GM12878 (cell line): ENCODE results near the gene OTOF. TPM values are rescaled to one million over a fixed set of nuclear protein-coding genes. Genes with fewer than 3 reads are reported as not detected.

Experiments
- ATAC-seq: fragments of 200-7000 bp; cut with Tn5 transposase; 3 replicates; pipeline ENCODE4 v1.9.1; 2020; ENCODE audit warnings: mild to moderate bottlenecking, moderate library complexity
- BruUV-seq: library from RNA; stranded (reverse); fragments of 400-500 nt; replicated peaks from 2 replicates; lab custom pipeline; 2021; lab: Mats Ljungman, UMichigan
- CTCF ChIA-PET: fragments of 300-600 bp; sonication (Branson Sonifier 250); formaldehyde crosslinking; extraction: SDS; loops from one replicate; lab custom pipeline; 2021; ENCODE audit warnings: inconsistent platforms; lab: Yijun Ruan, JAX
- POLR2A ChIA-PET: fragments of 350-600 bp; formaldehyde crosslinking; extraction: SDS; loops from one replicate; lab custom pipeline; 2021; ENCODE audit warnings: inconsistent platforms; lab: Charles Lee
- RAD21 ChIA-PET: fragments of 300-600 bp; sonication (Branson Sonifier 250); formaldehyde crosslinking; loops from one replicate; lab custom pipeline; 2023; ENCODE audit warnings: antibody characterized with exemption; ENCODE audit not compliant: unreplicated experiment; lab: Charles Lee
- SMC1A ChIA-PET: fragments of 300-600 bp; sonication (Branson Sonifier 250); formaldehyde crosslinking; loops from one replicate; lab custom pipeline; 2023; ENCODE audit not compliant: unreplicated experiment, uncharacterized antibody; lab: Charles Lee
- DNase-seq: peaks from one replicate; pipeline ENCODE4 v3.0.0-alpha.2; 2011; ENCODE audit warnings: low read depth, low spot score
- FAIRE-seq: peaks from 3 replicates; lab custom pipeline; 2011; peaks lifted over from hg19 to GRCh38; lab: Jason Lieb, UNC
- H2AFZ ChIP-seq: 2 replicates; pipeline ENCODE4 v1.6.0; 2011; ENCODE audit warnings: low read depth, low read length, control low read depth; ENCODE audit not compliant: control insufficient read depth
- H3K27ac ChIP-seq: 2 replicates; pipeline ENCODE4 v1.5.1; 2011; ENCODE audit warnings: control low read depth; ENCODE audit not compliant: control insufficient read depth, insufficient read depth
- H3K27me3 ChIP-seq, 2 experiments: replicated peaks in 1 of 2; 2 replicates each; pipeline versions ENCODE4 v1.6.0 to v1.6.1; 2011; ENCODE audit warnings: low read length in 1 of 2; ENCODE audit not compliant: control insufficient read depth in 2 of 2, insufficient read depth in 2 of 2
- H3K36me3 ChIP-seq, 2 experiments: 2 replicates each; pipeline ENCODE4 v1.5.1; 2011; ENCODE audit warnings: low read length in 1 of 2; ENCODE audit not compliant: control insufficient read depth in 2 of 2, insufficient read depth in 2 of 2
- H3K4me1 ChIP-seq: 2 replicates; pipeline ENCODE4 v1.6.1; 2011; ENCODE audit warnings: mild to moderate bottlenecking, low read length, moderate library complexity, mixed read lengths; ENCODE audit not compliant: control insufficient read depth, insufficient read depth
- H3K4me2 ChIP-seq: 2 replicates; pipeline ENCODE4 v1.6.0; 2011; ENCODE audit warnings: control low read depth; ENCODE audit not compliant: control insufficient read depth, insufficient read depth
- H3K4me3 ChIP-seq: fragments of 200-600 bp; sonication (generic); 2 replicates; pipeline ENCODE4 v1.5.1; 2016
- H3K79me2 ChIP-seq: 2 replicates; pipeline ENCODE4 v1.6.0; 2011; ENCODE audit warnings: low read length; ENCODE audit not compliant: control insufficient read depth, insufficient read depth
- H3K9ac ChIP-seq: 2 replicates; pipeline ENCODE4 v1.8.0; 2011; ENCODE audit warnings: low read length, control low read depth, mixed read lengths; ENCODE audit not compliant: control insufficient read depth, insufficient read depth
- H3K9me3 ChIP-seq: replicated peaks from 3 replicates; pipeline ENCODE4 v1.5.1; 2011; ENCODE audit warnings: mild to moderate bottlenecking, low read length; ENCODE audit not compliant: control insufficient read depth, insufficient read depth
- H4K20me1 ChIP-seq: 2 replicates; pipeline ENCODE4 v1.6.0; 2011; ENCODE audit not compliant: control insufficient read depth, insufficient read depth
- BHLHE40 ChIP-seq, 2 experiments: fragments of 450-650 bp in 1 of 2; IDR thresholded peaks; 2 replicates each; pipeline ENCODE4 v1.6.1; 2011 to 2017; ENCODE audit warnings: low read depth in 2 of 2, borderline replicate concordance in 1 of 2, improper control_type of control experiment in 1 of 2, low read length in 1 of 2, mild to moderate bottlenecking in 1 of 2
- FOS ChIP-seq: IDR thresholded peaks from 3 replicates; pipeline ENCODE4 v1.6.1; 2011; ENCODE audit warnings: borderline replicate concordance; ENCODE audit not compliant: insufficient read length; ENCODE audit errors: extremely low read depth
- GABPA ChIP-seq: IDR thresholded peaks from 2 replicates; pipeline ENCODE4 v1.6.1; 2014; ENCODE audit warnings: antibody characterized with exemption, low read depth, mild to moderate bottlenecking, inconsistent platforms
- IKZF2 ChIP-seq, 2 experiments: fragments of 450-650 bp; IDR thresholded peaks; 2 replicates each; pipeline ENCODE4 v1.6.1; 2017; ENCODE audit warnings: mild to moderate bottlenecking in 2 of 2, moderate library complexity in 2 of 2
- LARP7 ChIP-seq: fragments of 450-650 bp; IDR thresholded peaks from 2 replicates; pipeline ENCODE4 v1.6.1; 2017; ENCODE audit warnings: mild to moderate bottlenecking
- PAX5 ChIP-seq: IDR thresholded peaks from 2 replicates; pipeline ENCODE4 v1.6.1; 2011; ENCODE audit warnings: low read depth, low read length, borderline replicate concordance
- PML ChIP-seq: IDR thresholded peaks from 2 replicates; pipeline ENCODE4 v1.6.1; 2012; ENCODE audit warnings: low read length, inconsistent platforms
- SREBF2 ChIP-seq: IDR thresholded peaks from 2 replicates; pipeline ENCODE4 v1.6.1; 2012; ENCODE audit warnings: mild to moderate bottlenecking, low read length
- TCF3 ChIP-seq: IDR thresholded peaks from 2 replicates; pipeline ENCODE4 v1.6.1; 2012; ENCODE audit warnings: low read depth, mild to moderate bottlenecking, low read length, borderline replicate concordance; ENCODE audit not compliant: insufficient read depth
- ZNF384 ChIP-seq: IDR thresholded peaks from 2 replicates; pipeline ENCODE4 v1.6.1; 2012; ENCODE audit warnings: low read depth, mild to moderate bottlenecking, low read length, improper control_type of control experiment, borderline replicate concordance
- in situ Hi-C: fragments of 300-500 bp; cut with MboI; formaldehyde crosslinking; loops from 9 replicates; pipeline ENCODE4 v1.14.3; 2018; ENCODE audit warnings: mixed read lengths
- intact Hi-C: fragments of 100-400 bp; cut with micrococcal nuclease; formaldehyde crosslinking; loops from one replicate; pipeline ENCODE4 v1.14.2; 2022; ENCODE audit not compliant: unreplicated experiment
- polyA plus RNA-seq, 11 experiments: library from polyadenylated mRNA; depleted of rRNA in 4 of 11; unstranded in 6 of 11; stranded (reverse) in 5 of 11; fragments of >200 nt; fragmentation: Nextera tagmentation in 4 of 11; fragmentation: Illumina TruSeq in 1 of 11; extraction: Ambion mirVana in 4 of 11; extraction: Trizol in 1 of 11; gene quantifications; 1 replicate in 1 of 11; 2 replicates in 10 of 11; pipeline versions ENCODE4 v1.2.1 to v1.2.3, GENCODE V29; 2011 to 2016; ENCODE audit warnings: inconsistent platforms in 2 of 11, missing spikeins in 2 of 11, low read depth in 1 of 11
- total RNA-seq, 4 experiments: library from RNA; depleted of rRNA in 3 of 4; stranded (reverse); fragments of >200 nt in 3 of 4; fragmentation: Illumina TruSeq in 1 of 4; extraction: Trizol in 1 of 4; gene quantifications; 2 replicates each; pipeline versions ENCODE4 v1.2.1 to v1.2.3, GENCODE V29; 2013 to 2021
- TF ChIP-seq, protein P1 (sequence below): fragments of 450-650 bp; formaldehyde crosslinking; IDR thresholded peaks from 2 replicates; pipeline ENCODE4 v1.5.0; 2022; ENCODE audit warnings: mild to moderate bottlenecking, missing genetic modification characterization
- TF ChIP-seq, protein P2 (sequence below): IDR thresholded peaks from 2 replicates; pipeline ENCODE4 v1.6.1; 2011; ENCODE audit warnings: mild to moderate bottlenecking, low read depth, low read length, moderate library complexity; ENCODE audit not compliant: insufficient replicate concordance
- TF ChIP-seq, protein P3 (sequence below): fragments of 450-650 bp; IDR thresholded peaks from 2 replicates; pipeline ENCODE4 v1.6.1; 2017; ENCODE audit warnings: mild to moderate bottlenecking, low read depth, inconsistent platforms; ENCODE audit not compliant: poor library complexity, severe bottlenecking

OTOF gene
- total and polyA plus RNA-seq, 10 of the 15 experiments (the other 5 are each of a cell fraction or from before 2014, with no cell fraction given), result under 0.01 to 0.31 (median 0.07) TPM; not detected in 6

DNA sequence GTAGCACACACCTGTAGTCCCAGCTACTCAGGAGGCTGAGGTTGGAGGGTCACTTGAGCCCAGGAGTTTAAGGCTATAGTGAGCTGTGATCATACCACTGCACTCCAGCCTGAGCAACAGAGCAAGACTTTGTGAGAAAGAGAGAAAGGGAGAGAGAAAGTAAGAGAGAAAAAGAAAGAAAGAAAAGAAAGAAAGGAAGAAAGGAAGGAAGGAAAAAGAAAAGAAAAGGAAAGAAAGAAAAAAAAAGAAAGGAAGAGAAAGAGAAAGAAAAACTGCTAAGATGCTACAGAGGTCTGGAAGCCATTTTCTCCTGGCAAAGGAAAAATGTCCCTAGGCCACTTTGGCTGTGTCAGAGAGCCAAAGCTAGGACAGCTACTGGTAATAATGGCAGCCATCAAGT lies 45.6 kb downstream of the OTOF start:
- Histone ChIP-seq H4K20me1 (no peaks in the 10 kb centered on the region), H3K9ac (no peak overlapping the region), H2AFZ (no peak overlapping the region), H3K79me2 (no peaks in the 10 kb centered on the region), H3K27ac (no peak overlapping the region), H3K9me3 (no peaks in the 10 kb centered on the region), H3K4me3 (no peak overlapping the region), H3K4me1 (no peaks in the 10 kb centered on the region), H3K4me2 (no peak overlapping the region), H3K36me3 (no peaks in the 10 kb centered on the region), H3K27me3 (0 out of 4 replicates have a peak, but pooled peaks cover 0 to 2% of the 10 kb centered on the region in 2 experiments)
- intact Hi-C loops, result no loop called here
- CTCF ChIA-PET, result interaction anchor here (1.7 kb wide), 1 partner anchor 12 kb away, joined by 3 read pairs; no protein-coding TSS in a partner anchor
- POLR2A ChIA-PET, result no interaction called here
- no peak for FAIRE-seq
- SMC1A ChIA-PET, result interaction anchor here (0.6 to 1.0 kb wide), 2 partner anchors 20 to 108 kb away, joined by 3 read pairs; no protein-coding TSS in a partner anchor
- DNase-seq, result no peak
- RAD21 ChIA-PET, result no interaction called here
- no TSS peak for BruUV-seq
- ATAC-seq, result no peak
- no peak for TF ChIP-seq FOS
- TF ChIP-seq LARP7, result no peak
- TF ChIP-seq, protein P1, sequence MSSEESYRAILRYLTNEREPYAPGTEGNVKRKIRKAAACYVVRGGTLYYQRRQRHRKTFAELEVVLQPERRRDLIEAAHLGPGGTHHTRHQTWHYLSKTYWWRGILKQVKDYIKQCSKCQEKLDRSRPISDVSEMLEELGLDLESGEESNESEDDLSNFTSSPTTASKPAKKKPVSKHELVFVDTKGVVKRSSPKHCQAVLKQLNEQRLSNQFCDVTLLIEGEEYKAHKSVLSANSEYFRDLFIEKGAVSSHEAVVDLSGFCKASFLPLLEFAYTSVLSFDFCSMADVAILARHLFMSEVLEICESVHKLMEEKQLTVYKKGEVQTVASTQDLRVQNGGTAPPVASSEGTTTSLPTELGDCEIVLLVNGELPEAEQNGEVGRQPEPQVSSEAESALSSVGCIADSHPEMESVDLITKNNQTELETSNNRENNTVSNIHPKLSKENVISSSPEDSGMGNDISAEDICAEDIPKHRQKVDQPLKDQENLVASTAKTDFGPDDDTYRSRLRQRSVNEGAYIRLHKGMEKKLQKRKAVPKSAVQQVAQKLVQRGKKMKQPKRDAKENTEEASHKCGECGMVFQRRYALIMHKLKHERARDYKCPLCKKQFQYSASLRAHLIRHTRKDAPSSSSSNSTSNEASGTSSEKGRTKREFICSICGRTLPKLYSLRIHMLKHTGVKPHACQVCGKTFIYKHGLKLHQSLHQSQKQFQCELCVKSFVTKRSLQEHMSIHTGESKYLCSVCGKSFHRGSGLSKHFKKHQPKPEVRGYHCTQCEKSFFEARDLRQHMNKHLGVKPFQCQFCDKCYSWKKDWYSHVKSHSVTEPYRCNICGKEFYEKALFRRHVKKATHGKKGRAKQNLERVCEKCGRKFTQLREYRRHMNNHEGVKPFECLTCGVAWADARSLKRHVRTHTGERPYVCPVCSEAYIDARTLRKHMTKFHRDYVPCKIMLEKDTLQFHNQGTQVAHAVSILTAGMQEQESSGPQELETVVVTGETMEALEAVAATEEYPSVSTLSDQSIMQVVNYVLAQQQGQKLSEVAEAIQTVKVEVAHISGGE (CRISPR knock-in tag), result no peak
- TF ChIP-seq TCF3, result no peak
- no peak for TF ChIP-seq BHLHE40 (IDR thresholded peaks at IDR 0.05; ENCODE audit: borderline replicate concordance in 1 of 2, low read depth in 2 of 2, low read length in 1 of 2)
- TF ChIP-seq SREBF2, result no peak
- TF ChIP-seq ZNF384, result no peak
- no peak for TF ChIP-seq PML
- TF ChIP-seq, protein P2, sequence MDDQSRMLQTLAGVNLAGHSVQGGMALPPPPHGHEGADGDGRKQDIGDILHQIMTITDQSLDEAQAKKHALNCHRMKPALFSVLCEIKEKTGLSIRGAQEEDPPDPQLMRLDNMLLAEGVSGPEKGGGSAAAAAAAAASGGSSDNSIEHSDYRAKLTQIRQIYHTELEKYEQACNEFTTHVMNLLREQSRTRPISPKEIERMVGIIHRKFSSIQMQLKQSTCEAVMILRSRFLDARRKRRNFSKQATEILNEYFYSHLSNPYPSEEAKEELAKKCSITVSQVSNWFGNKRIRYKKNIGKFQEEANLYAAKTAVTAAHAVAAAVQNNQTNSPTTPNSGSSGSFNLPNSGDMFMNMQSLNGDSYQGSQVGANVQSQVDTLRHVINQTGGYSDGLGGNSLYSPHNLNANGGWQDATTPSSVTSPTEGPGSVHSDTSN, result no peak
- no peak for TF ChIP-seq IKZF2 (IDR thresholded peaks at IDR 0.05)
- no peak for TF ChIP-seq PAX5
- no peak for TF ChIP-seq GABPA
- TF ChIP-seq, protein P3, sequence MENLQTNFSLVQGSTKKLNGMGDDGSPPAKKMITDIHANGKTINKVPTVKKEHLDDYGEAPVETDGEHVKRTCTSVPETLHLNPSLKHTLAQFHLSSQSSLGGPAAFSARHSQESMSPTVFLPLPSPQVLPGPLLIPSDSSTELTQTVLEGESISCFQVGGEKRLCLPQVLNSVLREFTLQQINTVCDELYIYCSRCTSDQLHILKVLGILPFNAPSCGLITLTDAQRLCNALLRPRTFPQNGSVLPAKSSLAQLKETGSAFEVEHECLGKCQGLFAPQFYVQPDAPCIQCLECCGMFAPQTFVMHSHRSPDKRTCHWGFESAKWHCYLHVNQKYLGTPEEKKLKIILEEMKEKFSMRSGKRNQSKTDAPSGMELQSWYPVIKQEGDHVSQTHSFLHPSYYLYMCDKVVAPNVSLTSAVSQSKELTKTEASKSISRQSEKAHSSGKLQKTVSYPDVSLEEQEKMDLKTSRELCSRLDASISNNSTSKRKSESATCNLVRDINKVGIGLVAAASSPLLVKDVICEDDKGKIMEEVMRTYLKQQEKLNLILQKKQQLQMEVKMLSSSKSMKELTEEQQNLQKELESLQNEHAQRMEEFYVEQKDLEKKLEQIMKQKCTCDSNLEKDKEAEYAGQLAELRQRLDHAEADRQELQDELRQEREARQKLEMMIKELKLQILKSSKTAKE, result no peak
- in situ Hi-C loops, result no loop called here
